SK-N-SH (cell line): ENCODE data around the gene SMIM1. TPM values are rescaled to one million over a fixed set of nuclear protein-coding genes. Genes with fewer than 3 reads are reported as not detected.

Source experiments
- CTCF ChIA-PET: fragments of 300-600, 350-600 bp; formaldehyde crosslinking; extraction: SDS; loops from one replicate; lab custom pipeline; 2021; lab: Yijun Ruan, JAX
- POLR2A ChIA-PET: fragments of 350-600 bp; sonication (Branson Sonifier 250); formaldehyde crosslinking; extraction: SDS; loops from one replicate; lab custom pipeline; 2020; ENCODE audit warnings: antibody characterized with exemption, inconsistent platforms; lab: Yijun Ruan, JAX
- DNase-seq: peaks from one replicate; pipeline ENCODE4 v3.0.0; 2012
- H2AFZ ChIP-seq: fragments of 200-600 bp; sonication (generic); 2 replicates; pipeline ENCODE4 v1.8.1; 2016; ENCODE audit warnings: antibody characterized with exemption, mild to moderate bottlenecking, low read depth
- H3F3A ChIP-seq: fragments of 200-600 bp; sonication (generic); replicated peaks from 2 replicates; pipeline ENCODE3; 2016; ENCODE audit warnings: antibody characterized with exemption, mild to moderate bottlenecking; ENCODE audit not compliant: insufficient read depth
- H3K27ac ChIP-seq, 2 experiments: fragments of 200-500 bp in 1 of 2; fragments of 200-600 bp in 1 of 2; sonication (Bioruptor generic) in 1 of 2; sonication (generic), shearing (Covaris generic) in 1 of 2; 2 replicates each; pipeline versions ENCODE4 v1.5.1 to v1.6.1; 2014 to 2016; ENCODE audit warnings: low read depth in 2 of 2, inconsistent platforms in 1 of 2, low read length in 1 of 2, mild to moderate bottlenecking in 1 of 2, mixed read lengths in 1 of 2
- H3K27me3 ChIP-seq: fragments of 200-600 bp; sonication (generic), shearing (Covaris generic); 2 replicates; pipeline ENCODE4 v1.6.1; 2016; ENCODE audit warnings: mixed run types; ENCODE audit not compliant: insufficient read depth
- H3K36me3 ChIP-seq, 2 experiments: fragments of 200-500 bp in 1 of 2; fragments of 200-600 bp in 1 of 2; sonication (Bioruptor generic) in 1 of 2; sonication (generic) in 1 of 2; replicated peaks in 1 of 2; 2 replicates each; pipeline versions ENCODE3 to v1.5.1; 2014 to 2016; ENCODE audit warnings: low read length in 1 of 2, mild to moderate bottlenecking in 1 of 2; ENCODE audit not compliant: insufficient read depth in 2 of 2, control insufficient read depth in 1 of 2
- H3K4me1 ChIP-seq, 2 experiments: fragments of 200-500 bp in 1 of 2; fragments of 200-600 bp in 1 of 2; sonication (Bioruptor generic) in 1 of 2; sonication (generic), shearing (Covaris generic) in 1 of 2; 2 replicates each; pipeline versions ENCODE4 v1.5.1 to v1.6.1; 2014 to 2016; ENCODE audit warnings: low read depth in 1 of 2, low read length in 1 of 2, mixed run types in 1 of 2; ENCODE audit not compliant: insufficient read depth in 2 of 2, control insufficient read depth in 1 of 2
- H3K4me2 ChIP-seq: fragments of 200-600 bp; sonication (generic), shearing (Covaris generic); 2 replicates; pipeline ENCODE4 v1.6.1; 2017; ENCODE audit warnings: mixed run types
- H3K4me3 ChIP-seq, 2 experiments: fragments of 200-500 bp in 1 of 2; fragments of 200-600 bp in 1 of 2; sonication (Bioruptor generic) in 1 of 2; sonication (generic), shearing (Covaris generic) in 1 of 2; 2 replicates each; pipeline versions ENCODE4 v1.5.1 to v1.8.1; 2014 to 2016; ENCODE audit warnings: low read depth in 2 of 2, inconsistent platforms in 1 of 2, low read length in 1 of 2, mild to moderate bottlenecking in 1 of 2, mixed read lengths in 1 of 2, moderate library complexity in 1 of 2
- H3K79me2 ChIP-seq: fragments of 200-600 bp; sonication (generic); 2 replicates; pipeline ENCODE4 v1.8.1; 2017; ENCODE audit warnings: mild to moderate bottlenecking; ENCODE audit not compliant: insufficient read depth
- H3K9ac ChIP-seq: fragments of 200-600 bp; sonication (generic); 2 replicates; pipeline ENCODE4 v1.6.1; 2017; ENCODE audit warnings: mixed run types
- H3K9me2 ChIP-seq: fragments of 200-600 bp; sonication (generic); 2 replicates; pipeline ENCODE4 v1.6.1; 2017; ENCODE audit warnings: mixed run types
- H3K9me3 ChIP-seq: fragments of 200-600 bp; sonication (generic); 2 replicates; pipeline ENCODE4 v1.6.1; 2017; ENCODE audit warnings: mixed run types, mild to moderate bottlenecking, moderate library complexity
- H4K20me1 ChIP-seq: fragments of 200-600 bp; sonication (generic); 2 replicates; pipeline ENCODE4 v1.6.1; 2017; ENCODE audit warnings: mild to moderate bottlenecking, mixed run types; ENCODE audit not compliant: insufficient read depth
- ELF1 ChIP-seq: IDR thresholded peaks from 2 replicates; pipeline ENCODE4 v1.4.0; 2012
- EZH2phosphoT487 ChIP-seq: fragments of 200-600 bp; sonication (generic); IDR thresholded peaks from 2 replicates; pipeline ENCODE4 v1.6.1; 2017; ENCODE audit warnings: low read depth, mixed run types, mild to moderate bottlenecking, antibody characterized with exemption, moderate library complexity, borderline replicate concordance
- FOSL2 ChIP-seq: IDR thresholded peaks from 2 replicates; pipeline ENCODE4 v1.4.0; 2012; ENCODE audit warnings: low read depth, mild to moderate bottlenecking, moderate library complexity, borderline replicate concordance
- GATA2 ChIP-seq: sonication (generic); formaldehyde crosslinking; IDR thresholded peaks from 2 replicates; pipeline ENCODE4 v1.5.0; 2020; ENCODE audit warnings: mild to moderate bottlenecking, missing genetic modification reagents
- MXI1 ChIP-seq: IDR thresholded peaks from 2 replicates; pipeline ENCODE4 v1.6.1; 2012; ENCODE audit warnings: mild to moderate bottlenecking, low read depth, low read length, improper control_type of control experiment
- NFIC ChIP-seq: IDR thresholded peaks from 2 replicates; pipeline ENCODE4 v1.4.0; 2012; ENCODE audit warnings: borderline replicate concordance
- RFX5 ChIP-seq: IDR thresholded peaks from 2 replicates; pipeline ENCODE4 v1.6.1; 2012; ENCODE audit warnings: mild to moderate bottlenecking, improper control_type of control experiment, low read length
- SMC3 ChIP-seq: IDR thresholded peaks from 2 replicates; pipeline ENCODE4 v1.6.1; 2012; ENCODE audit warnings: low read depth, low read length, improper control_type of control experiment
- WGBS: methylation state at CpG from one replicate; pipeline ENCODE4 v1.1.6; 2017; ENCODE audit warnings: low lambda C conversion rate; 5-methylcytosine and 5-hydroxymethylcytosine counted together
- polyA plus RNA-seq, 3 experiments: library from polyadenylated mRNA; depleted of rRNA; stranded (reverse); fragments of >200 nt; gene quantifications; 2 replicates each; pipeline ENCODE4 v1.2.3, GENCODE V29; 2012
- TF ChIP-seq, protein P1 (sequence below): fragments of 150-350 bp; IDR thresholded peaks from 2 replicates; pipeline ENCODE4 v1.6.1; 2017; ENCODE audit warnings: antibody characterized with exemption, low read length, low read depth, borderline replicate concordance
- TF ChIP-seq, protein P2 (sequence below): IDR thresholded peaks from 2 replicates; pipeline ENCODE4 v1.4.0; 2012; ENCODE audit warnings: low read depth
- TF ChIP-seq, protein P3 (sequence below): IDR thresholded peaks from 2 replicates; pipeline ENCODE4 v1.4.0; 2012; ENCODE audit warnings: low read depth, borderline replicate concordance

The SMIM1 gene
- polyA plus RNA-seq, 1 of the 3 experiments (the other 2 are of a cell fraction) = 6.1 TPM

DNA sequence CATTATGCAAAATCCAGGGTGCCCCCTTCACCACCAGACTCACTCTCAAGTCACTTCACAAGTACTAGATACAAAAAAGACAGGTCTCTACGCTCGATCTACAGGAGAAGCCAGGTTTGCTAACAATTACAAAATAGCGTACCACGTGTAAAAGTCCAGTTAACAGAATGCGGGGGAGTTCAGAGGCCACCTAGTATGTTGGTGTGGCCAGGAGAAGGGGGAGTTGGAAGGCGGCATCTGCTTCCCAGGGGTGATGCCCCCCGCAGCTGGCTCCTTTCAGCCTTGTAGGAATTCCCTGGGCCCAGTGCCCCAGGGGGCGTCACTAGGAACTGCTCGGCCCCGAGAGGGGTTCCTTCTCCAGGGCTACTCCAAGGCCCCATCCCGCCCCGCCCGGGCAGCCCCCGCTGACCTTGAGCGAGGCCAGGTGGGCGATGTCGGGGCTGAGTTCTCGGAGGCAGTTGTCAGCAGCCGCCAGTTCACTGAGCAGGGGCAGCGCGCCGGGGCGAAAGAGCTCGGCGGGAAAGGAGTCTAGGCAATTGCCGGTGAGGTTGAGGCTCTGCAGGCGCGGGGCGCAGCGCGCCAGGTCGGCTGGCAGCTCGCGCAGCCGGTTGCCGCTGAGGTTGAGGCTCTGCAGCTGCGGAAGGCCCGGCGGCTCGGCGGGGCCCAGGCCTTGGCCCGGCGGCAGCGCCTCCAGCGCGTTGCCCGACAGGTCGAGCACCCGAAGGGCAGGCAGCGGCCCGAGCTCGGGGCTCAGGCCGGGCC is 23.1 kb downstream of the SMIM1 start:
- Histone ChIP-seq H3K9me2 (no peaks in the 10 kb centered on the region), H3K36me3 (peaks cover 0 to 5% of the 10 kb centered on the region in 2 experiments), H3K4me2 (peak overlapping the region; percentile 87), H3K9me3 (no peaks in the 10 kb centered on the region), H3K27me3 (no peaks in the 10 kb centered on the region), H3K4me1 (peaks cover 0 to 20% of the 10 kb centered on the region in 2 experiments; a peak in 2 of 4 replicates), H3K9ac (peak overlapping the region; percentile 73), H3K79me2 (peaks cover 52% of the 10 kb centered on the region), H4K20me1 (peaks cover 34% of the 10 kb centered on the region), H2AFZ (no peak overlapping the region), H3F3A (no peaks in the 10 kb centered on the region)
- WGBS = 3% methylated on average over 16 of the region's 53 CpGs
- POLR2A ChIA-PET = interaction anchor here (0.6 to 2.1 kb wide), 6 partner anchors 8 to 1404 kb away, joined by 3 to 14 read pairs (median 5); partner anchors contain the start of gene RER1
- TF ChIP-seq, protein P1, sequence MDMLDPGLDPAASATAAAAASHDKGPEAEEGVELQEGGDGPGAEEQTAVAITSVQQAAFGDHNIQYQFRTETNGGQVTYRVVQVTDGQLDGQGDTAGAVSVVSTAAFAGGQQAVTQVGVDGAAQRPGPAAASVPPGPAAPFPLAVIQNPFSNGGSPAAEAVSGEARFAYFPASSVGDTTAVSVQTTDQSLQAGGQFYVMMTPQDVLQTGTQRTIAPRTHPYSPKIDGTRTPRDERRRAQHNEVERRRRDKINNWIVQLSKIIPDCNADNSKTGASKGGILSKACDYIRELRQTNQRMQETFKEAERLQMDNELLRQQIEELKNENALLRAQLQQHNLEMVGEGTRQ = no peak
- TF ChIP-seq SMC3 = no peak
- no peak for TF ChIP-seq FOSL2
- TF ChIP-seq NFIC = no peak
- TF ChIP-seq MXI1 = no peak
- TF ChIP-seq, protein P2, sequence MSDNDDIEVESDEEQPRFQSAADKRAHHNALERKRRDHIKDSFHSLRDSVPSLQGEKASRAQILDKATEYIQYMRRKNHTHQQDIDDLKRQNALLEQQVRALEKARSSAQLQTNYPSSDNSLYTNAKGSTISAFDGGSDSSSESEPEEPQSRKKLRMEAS = no peak
- no peak for TF ChIP-seq EZH2phosphoT487
- no peak for TF ChIP-seq RFX5
- no peak for TF ChIP-seq ELF1
- TF ChIP-seq, protein P3, sequence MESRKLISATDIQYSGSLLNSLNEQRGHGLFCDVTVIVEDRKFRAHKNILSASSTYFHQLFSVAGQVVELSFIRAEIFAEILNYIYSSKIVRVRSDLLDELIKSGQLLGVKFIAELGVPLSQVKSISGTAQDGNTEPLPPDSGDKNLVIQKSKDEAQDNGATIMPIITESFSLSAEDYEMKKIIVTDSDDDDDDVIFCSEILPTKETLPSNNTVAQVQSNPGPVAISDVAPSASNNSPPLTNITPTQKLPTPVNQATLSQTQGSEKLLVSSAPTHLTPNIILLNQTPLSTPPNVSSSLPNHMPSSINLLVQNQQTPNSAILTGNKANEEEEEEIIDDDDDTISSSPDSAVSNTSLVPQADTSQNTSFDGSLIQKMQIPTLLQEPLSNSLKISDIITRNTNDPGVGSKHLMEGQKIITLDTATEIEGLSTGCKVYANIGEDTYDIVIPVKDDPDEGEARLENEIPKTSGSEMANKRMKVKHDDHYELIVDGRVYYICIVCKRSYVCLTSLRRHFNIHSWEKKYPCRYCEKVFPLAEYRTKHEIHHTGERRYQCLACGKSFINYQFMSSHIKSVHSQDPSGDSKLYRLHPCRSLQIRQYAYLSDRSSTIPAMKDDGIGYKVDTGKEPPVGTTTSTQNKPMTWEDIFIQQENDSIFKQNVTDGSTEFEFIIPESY = no peak
- TF ChIP-seq GATA2 = no peak
- TF ChIP-seq, all 33 proteins: peak for 0
- Histone ChIP-seq H3K4me3 (peak overlapping the region; percentile 74 to 79), H3K27ac (peak overlapping the region in 1 of 2 experiments; percentile 3; a peak in 1 of 4 replicates)
- peak; percentile 53 for DNase-seq
- CTCF ChIA-PET = interaction anchor here (1.2 to 1.5 kb wide), 2 partner anchors 22 to 343 kb away, joined by 4 read pairs; no protein-coding TSS in a partner anchor
